GM23338 (cell line): ENCODE measurements around the gene NFS1.

Experiments used
- CREB1 ChIP-seq: fragments of 250-450 bp; sonication (Bioruptor Pico); IDR thresholded peaks from 2 replicates; pipeline ENCODE4 v1.5.0; 2020; ENCODE audit warnings: low read depth, mild to moderate bottlenecking, moderate library complexity
- CTCF ChIP-seq, 2 experiments: fragments of 200-600 bp in 1 of 2; sonication (generic) in 1 of 2; conservative IDR thresholded peaks; 2 replicates each; pipeline versions ENCODE4 v1.5.1 to v1.6.1; 2016 to 2017; ENCODE audit warnings: antibody characterized with exemption in 2 of 2, low read depth in 2 of 2, mild to moderate bottlenecking in 2 of 2, moderate library complexity in 1 of 2
- EZH2 ChIP-seq: fragments of 200-600 bp; sonication (generic); IDR thresholded peaks from one replicate; pipeline ENCODE4 v1.8.0; 2017; ENCODE audit warnings: antibody characterized with exemption, mild to moderate bottlenecking, low read depth; ENCODE audit not compliant: unreplicated experiment
- EZH2phosphoT487 ChIP-seq: fragments of 200-600 bp; sonication (generic); IDR thresholded peaks from one replicate; pipeline ENCODE4 v1.8.1; 2018; ENCODE audit warnings: antibody characterized with exemption; ENCODE audit not compliant: unreplicated experiment
- NANOG ChIP-seq: IDR thresholded peaks from 2 replicates; pipeline ENCODE4 v1.6.1; 2016; ENCODE audit warnings: antibody characterized with exemption, borderline replicate concordance
- POLR2AphosphoS5 ChIP-seq: IDR thresholded peaks from 2 replicates; pipeline ENCODE4 v1.6.1; 2016; ENCODE audit warnings: antibody characterized with exemption, low read depth
- REST ChIP-seq: IDR thresholded peaks from one replicate; pipeline ENCODE4 v1.6.1; 2018; ENCODE audit warnings: antibody characterized with exemption; ENCODE audit not compliant: unreplicated experiment
- ZNF331 ChIP-seq: fragments of 250-450 bp; sonication (Bioruptor Pico); IDR thresholded peaks from 2 replicates; pipeline ENCODE4 v1.5.0; 2020; ENCODE audit warnings: low read depth, mild to moderate bottlenecking, moderate library complexity

GRCh38 chr20:35710039-35710438 is 10.9 kb upstream of the NFS1 start:
- TF ChIP-seq CTCF (conservative IDR thresholded peaks at IDR 0.05; ENCODE audit: low read depth in 2 of 2) (no peak), ZNF331 (CRISPR knock-in tag) (no peak), POLR2AphosphoS5 (no peak), EZH2phosphoT487 (no peak), NANOG (no peak), REST (no peak), CREB1 (CRISPR knock-in tag) (no peak), EZH2 (no peak)
